ENCODE measurements around the gene FAT2. TPM values are rescaled to one million over a fixed set of nuclear protein-coding genes. Genes with fewer than 3 reads are reported as not detected.
"Not testable (repeated sequence)": the region's sequence is repeated elsewhere in the genome, so short reads cannot be mapped to it uniquely, and the experiment has no call there.

The FAT2 gene
- total RNA-seq, 2 donors from 2014 or later: not detected

DNA sequence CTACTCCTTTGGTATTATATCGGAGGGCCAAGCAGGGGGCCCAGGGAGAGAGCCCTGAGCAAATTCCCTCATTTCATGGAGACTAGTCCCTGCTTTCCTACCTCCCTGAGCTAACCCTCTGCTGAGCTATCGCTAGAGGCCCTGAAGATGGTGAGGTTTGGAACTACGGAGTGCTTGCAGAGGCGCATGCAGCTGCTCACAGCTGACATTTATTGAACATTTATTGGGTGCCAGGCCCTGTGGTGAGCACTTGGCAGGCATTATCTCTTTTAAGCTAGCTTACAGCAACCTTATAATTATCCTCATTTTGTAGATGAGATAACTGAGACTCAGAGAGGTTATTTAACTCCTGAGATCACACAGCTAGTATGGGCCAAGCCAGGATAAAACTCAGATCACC lies 9.8 kb downstream of the FAT2 start:
- Histone ChIP-seq H3K36me3 (no peaks in the 10 kb centered on the region), H3K9ac (ENCODE audit: low read depth in 2 of 2, low read length in 2 of 2) (no peak overlapping the region), H3K4me3 (no peak overlapping the region), H3K27me3 (no peaks in the 10 kb centered on the region), H3K9me3 (no peaks in the 10 kb centered on the region), H3K4me1 (no peaks in the 10 kb centered on the region), H3K27ac (no peak overlapping the region)
- TF ChIP-seq, protein P1, sequence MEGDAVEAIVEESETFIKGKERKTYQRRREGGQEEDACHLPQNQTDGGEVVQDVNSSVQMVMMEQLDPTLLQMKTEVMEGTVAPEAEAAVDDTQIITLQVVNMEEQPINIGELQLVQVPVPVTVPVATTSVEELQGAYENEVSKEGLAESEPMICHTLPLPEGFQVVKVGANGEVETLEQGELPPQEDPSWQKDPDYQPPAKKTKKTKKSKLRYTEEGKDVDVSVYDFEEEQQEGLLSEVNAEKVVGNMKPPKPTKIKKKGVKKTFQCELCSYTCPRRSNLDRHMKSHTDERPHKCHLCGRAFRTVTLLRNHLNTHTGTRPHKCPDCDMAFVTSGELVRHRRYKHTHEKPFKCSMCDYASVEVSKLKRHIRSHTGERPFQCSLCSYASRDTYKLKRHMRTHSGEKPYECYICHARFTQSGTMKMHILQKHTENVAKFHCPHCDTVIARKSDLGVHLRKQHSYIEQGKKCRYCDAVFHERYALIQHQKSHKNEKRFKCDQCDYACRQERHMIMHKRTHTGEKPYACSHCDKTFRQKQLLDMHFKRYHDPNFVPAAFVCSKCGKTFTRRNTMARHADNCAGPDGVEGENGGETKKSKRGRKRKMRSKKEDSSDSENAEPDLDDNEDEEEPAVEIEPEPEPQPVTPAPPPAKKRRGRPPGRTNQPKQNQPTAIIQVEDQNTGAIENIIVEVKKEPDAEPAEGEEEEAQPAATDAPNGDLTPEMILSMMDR (IDR thresholded peaks at IDR 0.05): no peak
- DNase-seq: no peak
- intact Hi-C loops (cut with DNase I): no loop called here

DNA sequence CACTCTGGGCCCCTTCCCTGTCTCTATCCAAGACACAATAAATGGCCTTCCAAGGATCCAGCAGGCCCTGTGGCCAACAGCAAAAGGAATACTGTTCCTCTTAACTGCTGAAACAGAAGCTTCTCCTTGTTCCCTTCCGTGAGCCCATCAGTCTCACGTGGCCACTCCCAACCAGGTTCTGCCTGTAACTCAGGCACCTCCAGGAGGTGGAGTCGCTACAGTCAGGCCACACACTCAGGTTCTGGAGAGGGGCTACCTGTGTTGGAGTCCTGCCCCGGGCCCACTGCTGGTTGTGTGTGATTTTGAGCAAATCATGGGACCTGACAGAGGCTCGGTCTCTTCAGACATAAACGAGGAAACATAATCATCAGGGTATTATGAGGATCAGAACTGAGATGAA lies 10.3 kb downstream of the FAT2 start:
- TF ChIP-seq, protein P1 (IDR thresholded peaks at IDR 0.05): no peak
- Histone ChIP-seq H3K9me3 (no peaks in the 10 kb centered on the region), H3K36me3 (no peaks in the 10 kb centered on the region), H3K27me3 (no peaks in the 10 kb centered on the region), H3K9ac (ENCODE audit: low read depth in 2 of 2, low read length in 2 of 2) (no peak overlapping the region), H3K4me1 (no peaks in the 10 kb centered on the region), H3K27ac (no peak overlapping the region), H3K4me3 (no peak overlapping the region)
- intact Hi-C loops (cut with DNase I): no loop called here
- DNase-seq: no peak

DNA sequence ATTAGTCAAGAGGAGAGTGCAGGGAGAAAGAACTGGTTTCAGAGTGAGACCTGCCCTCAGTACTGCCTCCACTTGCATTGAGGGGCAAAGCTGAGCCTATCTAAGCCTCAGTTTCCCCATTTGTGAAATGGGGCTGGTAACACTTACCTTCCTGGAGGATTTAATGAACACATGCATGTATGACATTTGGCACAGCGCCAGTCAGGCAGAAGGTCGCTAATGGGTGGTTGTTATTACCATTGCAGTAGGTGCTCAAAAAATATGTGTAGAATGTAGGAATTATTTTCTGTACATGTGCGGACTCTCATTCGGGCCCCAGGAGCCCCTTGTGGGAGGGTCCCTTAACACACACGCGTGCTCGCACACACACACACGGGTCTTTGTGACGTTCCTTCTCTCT lies 10.9 kb downstream of the FAT2 start:
- H3K4me1 ChIP-seq: no peaks in the 10 kb centered on the region
- H3K27ac ChIP-seq: no peak overlapping the region
- no peaks in the 10 kb centered on the region for H3K9me3 ChIP-seq

GRCh38 chr5:151579146-151579545 lies 12.0 kb downstream of the FAT2 start:
- intact Hi-C loops (cut with DNase I); H3K9ac ChIP-seq (ENCODE audit: low read depth in 2 of 2, low read length in 2 of 2); H3K4me1 ChIP-seq; H3K27ac ChIP-seq; H3K36me3 ChIP-seq; DNase-seq; H3K4me3 ChIP-seq; H3K27me3 ChIP-seq; H3K9me3 ChIP-seq: not testable (repeated sequence)

More for the DNA sequence above, 10.9 kb downstream of the FAT2 start:
- Histone ChIP-seq H3K9ac (ENCODE audit: low read depth in 2 of 2, low read length in 2 of 2) (no peak overlapping the region), H3K4me3 (no peak overlapping the region), H3K27me3 (no peaks in the 10 kb centered on the region), H3K36me3 (no peaks in the 10 kb centered on the region)
- TF ChIP-seq, protein P1 (IDR thresholded peaks at IDR 0.05): no peak
- no peak for DNase-seq
- intact Hi-C loops (cut with DNase I): no loop called here

- Histone ChIP-seq H3K27me3 (no peaks in the 10 kb centered on the region), H3K4me1 (no peaks in the 10 kb centered on the region), H3K4me3 (no peak overlapping the region), H3K36me3 (no peaks in the 10 kb centered on the region), H3K9me3 (no peaks in the 10 kb centered on the region), H3K9ac (ENCODE audit: low read depth in 2 of 2, low read length in 2 of 2) (no peak overlapping the region), H3K27ac (no peak overlapping the region)
- TF ChIP-seq, protein P1 (IDR thresholded peaks at IDR 0.05): no peak
- intact Hi-C loops (cut with DNase I): no loop called here
- no peak for DNase-seq
Measured at GRCh38 chr5:151578326-151579025, 12.7 kb downstream of the FAT2 start.

DNA sequence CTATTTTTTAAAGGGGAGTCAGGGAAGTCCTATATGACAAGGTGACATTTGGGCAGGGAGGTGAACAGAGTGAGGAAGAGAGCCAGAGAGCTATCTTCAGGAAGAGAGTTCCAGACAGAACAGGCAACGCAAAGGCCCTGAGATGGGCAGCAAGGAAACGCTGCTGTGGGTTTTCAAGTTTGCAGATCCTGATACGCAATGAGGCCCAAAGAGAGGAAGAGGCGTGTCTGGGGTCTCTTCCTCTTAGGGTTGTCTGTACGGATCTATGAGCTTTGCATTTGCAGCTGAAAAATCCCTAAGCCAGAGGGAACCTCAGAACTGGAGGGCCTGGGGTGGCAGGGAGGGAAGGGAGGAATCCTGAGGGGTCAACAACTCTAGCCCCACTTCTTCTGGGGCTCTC lies 13.6 kb downstream of the FAT2 start:
- DNase-seq: peak; percentile 23
- TF ChIP-seq, protein P1 (IDR thresholded peaks at IDR 0.05): no peak
- intact Hi-C loops (cut with DNase I): no loop called here
- Histone ChIP-seq H3K4me3 (no peak overlapping the region), H3K27me3 (no peaks in the 10 kb centered on the region), H3K4me1 (no peaks in the 10 kb centered on the region), H3K9ac (ENCODE audit: low read depth in 2 of 2, low read length in 2 of 2) (no peak overlapping the region), H3K27ac (no peak overlapping the region), H3K36me3 (no peaks in the 10 kb centered on the region), H3K9me3 (no peaks in the 10 kb centered on the region)

All from colonic mucosa (tissue), 4 donors.